Stimulated activated CD4-positive, alpha-beta T cell treated with anti-CD3 and anti-CD28 coated beads, Interleukin-1b, Interleukin-23, amount 100 ng/mL, for 1 hour (primary cell): ENCODE data around the gene TRAF3.
"Not testable (repeated sequence)": the region's sequence is repeated elsewhere in the genome, so short reads cannot be mapped to it uniquely, and the experiment has no call there.

Source experiments
- DNase-seq, 2 donors: peaks; one replicate each; pipeline ENCODE4 v3.0.0-alpha.2; 2020; ENCODE audit warnings: low read depth in 2 of 2

The TRAF3 gene

GRCh38 chr14:102866982-102867761 lies 89.9 kb downstream of the TRAF3 start:
- no peak for DNase-seq

- DNase-seq, result no peak
These were observed 90.8 kb downstream of the TRAF3 start for GRCh38 chr14:102867826-102868580.

GRCh38 chr14:102868956-102869547 lies 91.8 kb downstream of the TRAF3 start:
- no peak for DNase-seq

- DNase-seq, result no peak
These were observed 93.0 kb downstream of the TRAF3 start for GRCh38 chr14:102870246-102870645.

- DNase-seq, result no peak
These were observed 94.0 kb downstream of the TRAF3 start for GRCh38 chr14:102870994-102871831.

GRCh38 chr14:102872020-102872419 lies 94.8 kb downstream of the TRAF3 start:
- DNase-seq, result no peak

GRCh38 chr14:102873131-102873530 lies 95.9 kb downstream of the TRAF3 start:
- no peak for DNase-seq

GRCh38 chr14:102873546-102874061 lies 96.4 kb downstream of the TRAF3 start:
- no peak for DNase-seq

GRCh38 chr14:102875652-102876051 lies 98.4 kb downstream of the TRAF3 start:
- DNase-seq, result no peak

GRCh38 chr14:102877511-102877910 lies 100.3 kb downstream of the TRAF3 start:
- DNase-seq, result not testable (repeated sequence)

- DNase-seq, result no peak
These were observed 101.1 kb downstream of the TRAF3 start for GRCh38 chr14:102878174-102878969.

GRCh38 chr14:102878970-102879460 lies 101.8 kb downstream of the TRAF3 start:
- no peak for DNase-seq

GRCh38 chr14:102882226-102882906 lies 105.1 kb downstream of the TRAF3 start:
- DNase-seq, result no peak

- no peak for DNase-seq
These were observed 105.9 kb downstream of the TRAF3 start for GRCh38 chr14:102883089-102883541.

GRCh38 chr14:102883554-102883953 lies 106.3 kb downstream of the TRAF3 start:
- no peak for DNase-seq

- DNase-seq, result no peak
These were observed 108.6 kb downstream of the TRAF3 start for GRCh38 chr14:102885737-102886447.

GRCh38 chr14:102888748-102889147 lies 111.5 kb downstream of the TRAF3 start:
- DNase-seq, result no peak

- DNase-seq, result no peak
These were observed 112.4 kb downstream of the TRAF3 start for GRCh38 chr14:102889615-102890014.

- no peak for DNase-seq
These were observed 113.9 kb downstream of the TRAF3 start for GRCh38 chr14:102891111-102891510.
